NCI-H1436 (cell line): ENCODE results near the gene GNL1.

Source experiments
- DNase-seq: peaks from one replicate; lab custom pipeline; 2025; lab: John Stamatoyannopoulos, UW

The GNL1 gene

DNA sequence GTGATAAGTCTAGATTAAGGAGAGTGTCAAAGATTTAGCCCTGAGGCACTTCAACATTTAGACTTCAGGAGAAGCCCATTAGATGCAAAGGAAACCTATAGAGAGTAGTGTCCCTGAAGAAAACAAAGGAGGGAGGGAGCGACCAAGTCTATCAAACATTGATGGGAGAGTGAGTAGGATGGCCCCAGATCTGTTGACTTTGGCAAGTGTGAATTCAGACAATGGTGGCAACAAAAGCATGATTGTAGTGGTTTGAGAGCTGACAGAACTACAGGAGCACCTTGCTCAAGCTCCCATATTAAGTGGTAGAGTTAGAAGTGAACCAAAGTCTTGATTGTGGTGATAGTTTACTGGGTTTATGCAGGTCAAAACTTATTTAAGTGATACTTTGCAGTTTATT lies 14.0 kb upstream of the GNL1 start:
- no peak for DNase-seq

DNA sequence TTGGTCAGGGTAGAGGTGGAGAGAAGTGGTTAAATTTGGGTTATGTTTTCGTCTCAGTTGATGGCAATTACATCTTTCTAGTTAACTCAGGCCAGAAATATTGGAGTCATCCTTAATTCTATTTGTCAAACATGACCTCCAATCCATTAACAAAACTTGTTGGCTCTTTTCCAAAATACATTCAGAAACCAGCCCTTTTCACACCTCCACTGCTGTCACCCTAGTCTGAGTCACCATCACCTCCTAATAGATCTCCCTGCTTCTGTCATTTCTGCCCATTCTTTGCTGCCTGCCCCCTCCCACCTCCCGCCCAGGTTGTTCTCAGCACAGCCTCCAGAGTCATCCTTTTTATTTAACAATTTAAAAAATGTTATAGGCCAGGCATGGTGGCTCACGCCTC lies 12.0 kb upstream of the GNL1 start:
- no peak for DNase-seq

DNA sequence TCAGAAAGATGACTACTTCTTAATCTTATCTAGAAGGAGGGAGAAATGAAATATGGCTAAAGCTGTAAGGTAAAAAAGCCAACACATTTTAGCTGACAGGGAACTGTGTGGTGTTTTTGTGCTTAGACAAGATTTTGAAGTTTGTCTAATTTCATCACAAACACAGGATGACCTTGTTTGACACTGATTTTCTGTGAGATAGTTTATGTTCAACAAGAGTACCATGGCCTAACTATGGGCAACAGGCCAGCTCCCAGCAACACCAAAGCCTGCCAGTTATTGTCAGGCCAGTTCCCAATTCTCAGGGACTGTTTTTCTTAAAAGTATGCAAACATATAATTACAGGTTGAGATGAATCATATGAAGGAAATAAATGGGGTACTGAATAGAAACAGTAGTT lies 9.5 kb upstream of the GNL1 start:
- no peak for DNase-seq

DNA sequence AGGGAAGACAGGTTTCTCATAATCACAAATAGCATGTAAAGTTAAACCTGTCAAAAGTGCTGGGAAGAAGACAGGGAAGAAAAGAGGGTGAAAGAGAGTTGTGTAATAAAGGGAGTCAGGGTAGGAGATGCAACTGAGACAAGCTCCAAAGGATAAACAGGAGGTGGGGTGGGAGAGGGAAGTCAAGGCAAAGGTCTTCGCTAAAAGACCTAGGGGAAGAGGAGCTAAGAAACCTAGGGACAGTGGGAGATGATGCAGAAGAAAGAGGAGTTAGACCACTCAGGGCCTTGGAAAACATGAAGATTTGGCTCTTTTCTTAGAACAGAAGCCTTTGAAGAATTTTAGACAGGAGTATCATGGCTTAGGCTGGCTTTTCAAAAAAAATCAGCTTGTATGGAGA lies 7.8 kb upstream of the GNL1 start:
- DNase-seq = no peak

DNA sequence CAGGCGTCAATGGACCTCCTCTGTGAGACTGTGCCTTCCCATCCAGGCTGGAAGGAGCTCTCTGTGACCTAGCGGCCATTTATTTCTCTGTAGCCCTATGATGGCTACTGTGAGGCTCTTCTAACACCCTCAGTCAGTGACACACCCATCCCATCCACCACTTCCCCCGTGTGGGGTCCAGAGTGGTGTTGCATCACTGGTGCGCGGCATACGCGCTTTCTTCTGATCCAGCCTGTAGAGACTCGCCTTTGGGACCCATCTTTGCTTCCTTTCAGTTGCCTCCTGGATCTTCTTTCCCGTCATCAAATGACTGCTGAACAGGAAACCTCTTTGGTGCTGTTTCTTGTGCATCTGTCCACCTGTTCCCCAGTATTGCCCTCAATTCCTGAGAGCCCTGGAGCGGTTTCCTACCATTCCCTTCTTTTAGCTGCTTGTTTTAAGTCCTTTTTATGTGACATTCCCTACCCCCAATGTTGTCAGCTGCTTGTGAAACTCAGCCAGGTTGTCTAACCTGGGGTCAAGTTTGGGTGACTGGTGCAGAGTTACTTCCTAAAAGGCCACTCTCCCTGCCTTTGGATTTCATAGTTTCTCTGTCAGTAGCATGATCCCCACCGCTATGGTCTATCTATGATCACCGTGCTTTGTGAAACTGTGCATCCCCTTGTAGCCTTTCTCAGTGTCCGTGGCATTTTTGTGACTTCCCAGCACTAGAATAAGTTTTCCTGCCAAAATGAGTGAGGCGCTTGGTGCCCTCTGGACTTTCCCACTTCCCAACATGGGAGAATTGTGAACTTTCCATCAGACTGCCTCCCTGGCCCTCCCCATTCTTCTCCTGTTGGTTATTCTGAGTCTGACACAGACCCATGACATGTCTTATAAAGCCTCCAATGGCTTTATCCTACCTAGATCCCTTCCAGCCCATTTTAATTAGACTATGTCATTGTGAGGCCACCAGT lies 6.5 kb upstream of the GNL1 start:
- no peak for DNase-seq

DNA sequence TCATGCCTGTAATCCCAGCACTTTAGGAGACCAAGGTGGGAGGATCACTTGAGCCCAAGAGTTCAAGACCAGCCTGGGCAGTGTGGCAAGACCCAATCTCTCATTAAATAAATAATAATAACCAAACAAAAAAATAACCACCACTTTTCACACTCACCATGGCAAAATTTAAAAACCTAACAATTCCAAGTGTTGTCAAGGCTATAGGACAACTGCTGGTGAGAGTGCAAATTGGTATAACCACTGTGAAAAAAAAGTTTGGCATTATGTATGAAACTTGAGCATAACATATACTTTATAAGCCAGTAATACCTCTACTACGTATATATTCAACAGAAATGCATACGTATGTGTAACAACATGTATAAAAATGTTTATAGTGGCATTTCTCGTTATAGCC lies 4.6 kb upstream of the GNL1 start:
- no peak for DNase-seq

DNA sequence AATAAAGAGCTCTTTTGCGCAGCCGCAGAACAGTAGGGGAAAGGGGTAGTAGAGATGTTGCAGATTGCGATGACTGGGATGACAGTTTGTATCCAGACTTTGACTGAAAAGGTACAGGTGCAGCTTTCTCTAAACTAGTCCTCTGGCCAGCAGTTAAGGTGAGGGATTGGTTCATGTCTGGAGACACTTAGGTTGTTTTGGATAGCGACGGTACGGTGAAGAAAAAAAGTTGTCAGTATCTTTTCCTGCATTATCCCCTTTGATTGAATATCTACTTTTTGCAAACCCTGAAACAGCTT lies 1.3 kb upstream of the GNL1 start:
- DNase-seq = no peak

DNA sequence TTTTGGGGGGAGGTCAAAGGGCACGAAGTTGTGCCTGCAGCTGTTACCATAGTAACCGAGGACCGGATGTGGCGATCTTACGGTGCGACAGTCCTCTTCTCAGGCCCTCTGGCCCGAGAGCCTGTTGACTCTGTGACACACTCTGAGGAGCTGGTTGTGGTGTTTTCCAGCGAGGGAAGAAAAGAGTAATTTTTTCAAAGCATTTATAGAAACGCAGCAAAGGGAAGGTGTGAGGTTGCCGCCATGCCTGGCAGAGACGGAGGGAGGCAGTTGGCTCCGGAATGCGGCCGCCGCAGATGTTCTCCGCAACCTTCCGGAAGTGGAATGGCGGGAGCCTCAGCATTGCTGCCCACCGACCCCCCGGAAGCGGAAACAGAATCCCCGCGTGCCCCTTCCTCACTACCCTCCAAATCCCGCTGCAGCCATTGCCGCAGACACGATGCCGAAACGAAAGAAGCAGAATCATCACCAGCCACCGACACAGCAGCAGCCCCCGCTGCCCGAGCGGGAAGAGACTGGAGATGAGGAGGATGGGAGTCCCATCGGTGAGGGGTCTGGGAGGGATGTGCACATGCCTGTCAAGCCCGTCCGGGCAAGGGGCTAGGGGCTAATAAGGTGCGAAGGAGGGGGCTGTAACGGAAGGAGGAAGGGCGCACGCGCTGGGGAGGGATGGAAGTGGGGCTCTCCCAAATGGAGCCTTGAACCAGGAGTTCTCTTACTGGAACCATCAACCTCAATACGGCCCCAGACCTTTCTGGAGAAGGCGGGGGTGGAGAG lies 805 bp upstream of the GNL1 start, which contains the start of gene PRR3:
TSS of gene PRR3 (plus strand) at position 390 of the 777 bp plus-strand sequence. CDS start at position 440, 50 bp downstream.
- DNase-seq = peak; percentile 86

DNA sequence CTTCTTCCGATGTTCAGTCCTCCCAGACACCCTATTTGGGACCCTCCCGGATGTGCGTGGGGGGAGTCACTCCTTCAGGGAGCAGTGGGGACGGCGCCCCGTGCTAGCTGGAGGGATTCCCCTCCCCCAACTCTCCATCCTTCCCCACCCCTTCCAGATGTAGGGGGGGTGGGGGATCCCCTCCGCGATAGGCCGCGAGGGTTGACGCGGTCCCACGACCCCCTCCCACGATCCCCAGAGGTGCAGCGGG lies 548 bp downstream of the GNL1 start:
- DNase-seq = no peak

DNA sequence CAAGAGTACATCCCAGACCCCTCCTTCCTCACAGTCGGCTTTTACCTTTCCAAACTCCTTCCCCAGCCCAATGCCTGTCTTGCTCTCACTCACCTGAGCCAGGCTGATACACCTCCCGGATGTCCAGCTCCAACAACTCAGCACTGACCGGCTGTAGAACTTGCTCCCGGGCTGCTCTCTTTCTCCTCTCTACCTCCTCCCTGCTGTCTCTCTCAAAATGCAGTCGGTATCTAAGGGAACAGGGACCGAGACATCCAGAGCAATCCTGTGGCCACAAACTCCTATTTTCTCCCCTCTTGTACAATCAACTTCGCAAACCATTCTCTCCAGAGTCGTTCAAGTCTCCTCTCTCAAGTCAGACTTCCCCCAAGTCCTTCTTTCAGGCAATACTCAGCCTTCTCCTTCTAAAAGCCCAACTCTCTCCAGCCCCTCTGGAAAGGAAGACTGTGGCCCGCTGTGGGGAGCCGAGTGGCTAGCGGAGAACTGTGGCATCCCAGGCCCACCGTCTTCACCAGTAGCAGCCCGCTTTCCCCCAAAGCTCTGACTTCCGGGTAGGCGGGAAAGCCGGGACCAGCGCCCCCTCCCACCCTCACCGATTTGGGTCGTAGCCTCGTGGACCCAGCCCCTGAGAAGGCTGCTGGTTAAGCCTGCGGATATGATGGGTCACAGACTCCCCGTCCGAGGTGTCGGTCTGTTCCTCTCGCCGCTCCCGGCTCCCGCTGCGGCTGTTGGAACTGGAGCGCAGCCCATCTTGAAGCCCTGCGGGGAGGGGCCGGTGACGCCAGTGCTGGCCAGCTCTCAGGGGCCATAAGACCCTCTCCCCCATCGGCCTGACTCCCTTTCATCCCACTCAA lies 1.1 kb downstream of the GNL1 start:
- DNase-seq = no peak

DNA sequence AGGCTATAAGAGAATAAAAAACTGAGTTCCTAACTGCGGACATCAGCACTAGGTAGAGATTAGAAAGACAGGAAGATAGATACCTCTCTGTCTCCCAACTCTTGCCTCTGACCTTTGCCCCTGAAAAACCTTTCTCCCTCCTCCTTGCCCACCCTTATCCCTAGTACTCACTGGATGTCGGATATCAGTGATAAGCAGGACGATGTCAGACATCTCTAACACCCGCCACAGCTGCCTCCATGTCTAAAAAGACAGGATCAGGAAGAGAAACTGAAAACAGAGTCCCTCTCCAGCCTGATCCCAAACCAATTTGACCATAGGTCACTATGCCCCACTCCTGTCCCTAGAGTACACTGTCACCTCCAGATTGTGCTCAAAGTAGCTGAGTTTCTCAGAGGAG lies 1.9 kb downstream of the GNL1 start:
- DNase-seq = no peak

DNA sequence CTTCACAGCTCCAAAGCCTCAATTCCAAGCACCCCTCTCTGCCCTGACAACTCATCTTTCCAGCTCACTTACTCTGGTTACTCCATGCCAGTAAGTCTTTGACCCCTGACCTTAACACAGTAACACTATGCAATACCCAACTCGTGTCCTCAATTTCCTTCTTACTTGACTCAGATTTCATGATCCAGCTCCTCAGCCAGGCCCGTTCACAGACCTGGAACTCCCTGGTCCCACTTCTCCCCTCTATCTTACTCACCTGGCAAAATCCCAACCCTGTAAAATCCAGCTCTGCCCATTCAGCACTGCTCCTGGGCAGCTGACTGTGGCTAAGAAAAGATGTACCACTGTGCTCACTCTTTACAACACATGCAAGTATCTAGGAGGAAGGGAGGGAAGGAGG lies 7.9 kb downstream of the GNL1 start:
- DNase-seq = no peak

DNA sequence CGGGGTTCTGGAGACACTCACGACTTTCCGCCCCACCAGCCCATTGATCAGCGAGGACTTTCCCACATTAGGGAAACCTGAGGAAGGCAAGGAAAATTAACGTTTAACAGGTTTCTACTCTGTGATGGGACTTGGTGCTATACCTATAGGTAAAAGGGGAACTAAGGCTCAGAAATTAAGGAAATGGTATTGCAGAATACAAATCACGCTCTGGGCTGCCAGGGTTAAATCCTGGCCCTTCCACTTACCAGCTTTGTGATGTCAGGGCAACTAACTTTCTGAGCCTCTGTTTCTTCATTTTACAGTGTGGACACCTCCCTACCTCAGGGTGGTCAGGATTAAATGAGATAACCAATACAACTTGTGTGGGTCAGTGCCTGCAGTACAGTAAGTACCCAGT lies 8.8 kb downstream of the GNL1 start:
- DNase-seq = no peak

DNA sequence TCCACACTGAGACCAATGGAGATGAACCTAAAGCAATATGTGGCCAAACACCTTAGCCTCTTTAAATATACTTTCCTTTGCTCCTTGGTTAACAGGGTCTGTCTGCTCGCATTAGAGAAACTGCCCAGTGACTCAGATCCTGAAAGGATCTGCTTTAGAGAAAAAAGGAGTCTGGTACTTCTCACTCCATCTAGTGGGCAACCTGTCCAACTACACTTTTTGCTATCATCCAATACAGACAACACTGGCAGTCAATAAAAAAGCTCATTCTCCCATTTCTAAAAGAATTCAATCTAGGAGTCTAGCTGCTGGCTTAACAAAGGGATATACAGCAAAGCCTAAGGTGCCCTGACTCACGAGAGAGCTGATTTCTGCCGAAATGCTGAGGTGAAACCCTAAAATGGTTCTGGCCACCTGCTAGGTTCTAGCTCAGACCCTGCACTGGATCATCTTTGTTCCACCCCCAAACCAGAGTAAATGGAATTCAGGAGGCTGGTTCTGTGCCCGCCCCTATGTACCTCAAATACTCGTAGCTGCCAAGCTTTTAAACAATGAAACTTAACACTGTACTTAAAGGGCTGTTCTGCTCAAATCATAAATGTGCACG lies 11.5 kb downstream of the GNL1 start:
- peak; percentile 6 for DNase-seq

DNA sequence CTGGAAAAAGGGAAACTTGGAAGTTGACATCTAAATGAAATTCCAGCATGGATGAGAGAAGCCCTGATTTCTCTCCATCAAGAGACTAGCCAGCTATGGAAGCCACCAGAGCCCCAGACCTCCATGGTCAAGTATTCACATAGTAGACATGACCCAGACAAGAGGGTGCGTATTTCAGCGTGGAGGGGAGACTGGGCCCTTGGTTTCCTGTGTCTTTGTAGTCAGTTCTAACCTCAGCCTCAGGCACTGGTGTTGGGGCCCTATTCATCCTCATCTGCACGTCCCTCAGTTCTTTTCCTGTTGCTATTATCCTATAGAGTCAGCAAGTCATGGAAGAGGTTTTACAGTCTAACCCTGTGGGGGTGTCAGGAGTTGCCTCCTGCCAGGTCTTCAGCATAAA lies 12.5 kb downstream of the GNL1 start:
- no peak for DNase-seq

DNA sequence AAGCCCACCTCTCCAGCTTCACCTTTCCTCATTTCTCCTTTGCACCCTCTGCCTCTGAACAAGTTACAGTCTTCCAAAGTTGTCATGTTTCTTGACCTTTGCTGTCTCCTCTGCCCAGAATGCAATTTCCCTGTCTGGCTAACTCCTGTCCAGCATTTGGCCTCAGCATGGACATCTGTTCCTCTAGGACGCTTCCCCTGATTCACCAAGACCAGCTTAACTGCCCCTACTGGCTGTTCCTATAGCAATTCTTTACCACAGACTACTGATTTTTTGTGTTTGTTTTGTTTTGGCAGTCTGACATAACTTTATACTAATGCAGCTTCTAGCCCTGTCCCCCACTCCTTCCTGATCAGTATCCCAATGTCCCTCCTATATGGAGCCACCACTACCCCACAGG lies 13.4 kb downstream of the GNL1 start:
- no peak for DNase-seq

DNA sequence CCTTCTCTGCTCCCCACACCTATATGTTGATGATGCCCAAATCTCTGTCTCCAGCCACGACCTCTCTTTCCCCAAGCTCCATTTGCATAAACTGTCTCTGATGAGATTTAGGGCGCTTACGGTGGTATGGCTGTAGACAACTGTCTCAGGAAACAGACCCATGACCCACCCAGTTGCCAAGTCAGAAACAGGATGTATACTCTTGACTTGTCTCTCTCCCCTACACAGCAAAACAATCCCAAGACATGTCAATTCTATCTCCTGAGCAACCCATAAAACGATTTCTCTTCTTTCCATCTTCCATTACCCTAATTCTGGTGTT lies 13.9 kb downstream of the GNL1 start:
- DNase-seq = no peak

DNA sequence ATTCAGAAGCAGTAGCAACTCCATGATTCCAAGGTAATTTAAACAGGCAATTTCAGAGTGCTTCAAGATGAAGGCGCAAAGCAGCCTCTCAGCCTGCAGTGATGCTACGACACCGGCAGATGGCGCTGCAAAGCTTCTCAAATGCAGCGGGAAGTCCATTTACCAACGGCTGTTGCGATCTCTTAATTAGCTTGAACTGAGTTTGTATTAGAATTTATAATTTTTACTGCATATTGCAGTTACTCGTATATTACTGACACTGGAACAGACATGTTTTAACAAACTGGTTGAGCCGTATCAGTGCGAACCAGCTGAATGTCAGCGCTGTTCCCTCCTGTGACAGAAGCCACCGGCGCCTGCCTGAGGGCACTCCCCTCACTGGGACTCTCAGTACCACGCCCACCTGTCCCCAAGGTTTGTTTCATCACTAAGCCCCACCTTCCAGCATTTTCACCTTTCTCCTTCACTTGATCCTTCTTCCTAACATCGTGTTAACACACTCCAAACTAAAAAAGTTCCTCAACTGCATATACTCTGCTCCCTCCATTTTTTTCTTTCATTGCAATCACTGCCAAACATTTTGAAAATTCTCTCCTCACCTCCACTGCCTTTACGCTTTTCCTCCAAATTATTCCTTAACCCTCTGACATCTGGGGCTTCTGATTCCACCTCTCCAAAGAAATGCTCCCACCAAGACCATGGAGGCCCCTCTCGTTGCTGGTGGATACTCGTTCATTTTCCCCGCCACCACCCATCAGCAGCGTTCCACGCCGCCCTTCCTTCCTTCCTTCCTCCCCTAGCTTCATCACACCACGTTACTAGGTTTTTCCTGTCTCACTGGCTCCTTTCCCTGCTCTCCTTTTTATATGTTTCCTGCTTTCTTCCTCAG lies 14.5 kb downstream of the GNL1 start:
- DNase-seq = peak; percentile 69

DNA sequence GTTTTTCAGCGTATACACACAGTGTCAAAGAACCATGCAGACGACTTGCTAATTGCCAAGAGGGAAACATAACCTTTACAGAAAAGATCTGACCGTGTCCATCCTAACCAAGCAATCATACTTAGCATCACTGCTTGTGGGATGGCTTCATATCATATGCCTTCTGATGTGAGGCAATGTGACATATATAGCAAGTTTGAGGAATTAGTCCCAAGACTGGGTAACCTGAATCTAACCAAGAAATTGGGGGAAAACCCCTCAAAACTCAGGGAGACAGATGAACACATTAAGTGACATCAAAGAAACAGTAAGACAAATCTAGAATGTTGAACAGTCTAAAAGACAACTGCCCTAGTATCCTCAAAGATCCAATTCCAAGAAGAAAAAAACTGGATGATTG lies 18.4 kb downstream of the GNL1 start:
- DNase-seq = no peak

DNA sequence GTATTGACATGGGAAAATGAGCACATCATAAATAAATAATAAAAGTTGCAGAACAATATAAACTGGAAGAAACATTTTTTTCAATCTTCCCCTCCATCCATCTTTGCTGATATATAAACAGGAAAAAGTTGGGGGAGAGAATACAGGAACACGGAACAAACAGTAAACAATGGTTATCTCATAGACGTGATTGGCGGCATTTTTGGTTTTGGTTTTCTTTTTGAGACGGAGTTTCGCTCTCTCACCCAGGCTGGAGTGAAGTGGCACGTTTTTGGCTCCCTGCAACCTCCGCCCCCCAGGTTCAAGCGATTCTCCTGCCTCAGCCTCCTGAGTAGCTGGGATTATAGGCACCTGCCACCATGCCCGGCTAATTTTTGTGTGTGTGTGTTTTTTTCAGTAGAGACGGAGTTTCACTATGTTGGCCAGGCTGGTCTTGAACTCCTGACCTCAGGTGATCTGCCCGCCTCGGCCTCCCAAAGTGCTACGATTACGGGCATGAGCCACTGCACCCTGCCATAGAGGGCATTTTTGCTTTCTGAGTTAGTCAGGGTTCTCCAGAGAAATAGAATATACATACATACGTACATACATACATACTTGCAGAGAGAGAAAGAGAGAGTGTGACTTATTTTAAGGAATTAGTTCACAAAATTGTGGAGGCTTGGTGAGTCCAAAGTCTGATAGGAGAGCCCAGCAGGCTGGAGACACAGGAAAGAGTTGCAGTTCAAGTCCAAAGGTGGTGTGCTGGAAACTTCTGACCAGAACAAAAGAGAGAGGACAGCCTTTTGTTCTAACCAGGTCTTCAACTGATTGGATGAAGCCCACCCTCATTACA lies 22.6 kb downstream of the GNL1 start:
- no peak for DNase-seq

DNA sequence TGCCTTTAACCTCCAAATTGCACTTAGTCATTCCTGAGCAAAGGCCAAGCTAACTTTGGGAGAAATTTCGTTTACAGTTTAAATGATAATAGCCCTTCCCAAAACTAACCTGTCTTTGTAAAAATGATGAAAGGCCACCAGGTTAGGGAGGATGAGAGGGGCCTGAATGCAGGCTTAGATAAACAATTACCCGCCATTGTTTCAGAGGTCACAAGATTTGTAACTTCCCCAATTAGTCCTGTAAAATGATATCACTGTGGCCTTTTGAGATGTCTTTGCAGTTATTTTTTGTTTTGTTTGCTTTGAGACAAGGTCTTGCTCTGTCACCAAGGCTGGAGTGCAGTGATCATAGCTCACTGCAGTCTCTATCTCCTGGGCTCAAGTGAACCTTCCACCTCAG lies 26.3 kb downstream of the GNL1 start:
- no peak for DNase-seq
